Measurements from ENCODE around the gene CYP4A22. TPM values are rescaled to one million over a fixed set of nuclear protein-coding genes. Genes with fewer than 3 reads are reported as not detected.
A peak's percentile ranks its signal among the peaks of the same experiment; 100 is the strongest.

CYP4A22 gene
- total and polyA plus RNA-seq, 4 experiments from 2014 or later, result not detected

DNA sequence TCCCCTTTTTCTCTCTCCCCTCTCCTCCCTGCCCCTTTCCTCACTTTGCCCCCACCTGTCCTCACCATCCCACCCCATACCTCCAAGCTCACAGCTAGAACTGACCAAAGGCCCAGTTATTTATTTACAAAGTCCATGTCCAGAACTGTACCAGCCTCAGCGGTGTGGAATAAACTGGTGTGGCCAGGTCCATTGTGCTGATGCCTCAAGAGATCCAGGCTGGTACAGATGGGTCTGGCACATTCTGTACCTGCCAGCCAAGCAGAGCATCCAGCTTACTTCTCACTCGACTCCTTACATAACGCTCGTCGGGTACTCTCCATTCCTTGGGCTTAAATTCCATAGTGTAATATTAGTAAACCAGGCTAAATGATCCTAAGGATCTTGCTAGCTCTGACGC, 40.8 kb downstream of the CYP4A22 start:
- Mint-ChIP-seq H3K9me3 (peaks cover 0 to 4% (median 0%) of the 10 kb centered on the region in 8 donors), H3K4me1 (peaks cover 9 to 17% (median 13%) of the 10 kb centered on the region in 4 donors), H3K4me3 (no peak overlapping the region), H3K27ac (no peak overlapping the region), H3K27me3 (peaks cover 20 to 42% of the 10 kb centered on the region in 2 donors), H3K36me3 (no peaks in the 10 kb centered on the region)
- Histone ChIP-seq H3K27me3 (ENCODE audit: insufficient read depth, low read length) (peaks cover 10% of the 10 kb centered on the region), H3K4me3 (ENCODE audit: low read length in 2 of 2) (no peak overlapping the region), H3K9me3 (ENCODE audit: control insufficient read depth in 1 of 2, low read length in 2 of 2) (no peaks in the 10 kb centered on the region), H3K27ac (ENCODE audit: low read depth, low read length) (no peak overlapping the region), H3K4me1 (ENCODE audit: insufficient read depth, low read length) (peaks cover 7% of the 10 kb centered on the region), H3K36me3 (ENCODE audit: insufficient read depth, low read length) (no peaks in the 10 kb centered on the region)
- DNase-seq, result no peak
- ChIA-PET CTCF (ENCODE audit: partially characterized antibody) (interaction anchor here (1.2 to 12.3 kb wide), 11 partner anchors 13 to 550 kb away, joined by 3 to 169 read pairs (median 7); partner anchors contain the start of genes FOXD2 and PDZK1IP1), POLR2A (ENCODE audit: partially characterized antibody) (no interaction called here)
- intact Hi-C loops (cut with micrococcal nuclease), result loop anchor here (5.0 kb wide), 1 partner anchor 534 kb away; no protein-coding TSS in a partner anchor

DNA sequence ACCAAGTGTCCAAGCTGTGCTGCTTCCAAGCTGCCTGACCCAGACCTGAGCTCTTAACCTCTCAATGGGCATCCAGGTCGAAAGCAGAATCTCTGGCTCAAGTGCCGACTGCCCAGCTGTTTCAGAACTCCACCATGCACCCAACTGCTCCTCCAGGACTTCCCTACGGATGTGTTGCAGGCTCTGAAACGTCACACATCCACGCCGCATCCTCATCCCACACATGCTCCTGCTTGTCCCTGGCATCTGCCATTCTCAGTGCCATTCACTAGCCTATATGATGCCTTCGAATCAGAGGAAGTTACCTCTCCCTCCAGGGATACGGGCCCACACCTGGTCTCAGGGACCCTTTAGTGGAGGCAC, 41.4 kb downstream of the CYP4A22 start:
- intact Hi-C loops (cut with micrococcal nuclease), result loop anchor here (5.0 kb wide), 1 partner anchor 534 kb away; no protein-coding TSS in a partner anchor
- H3K27me3 ChIP-seq (ENCODE audit: insufficient read depth, low read length), result peaks cover 10% of the 10 kb centered on the region
- H3K4me1 ChIP-seq (ENCODE audit: insufficient read depth, low read length), result peaks cover 7% of the 10 kb centered on the region
- no peak overlapping the region for H3K27ac ChIP-seq (ENCODE audit: low read depth, low read length)
- H3K27ac Mint-ChIP-seq, result peak overlapping the region in 1 of 7 donors; percentile 66
- H3K4me3 ChIP-seq (ENCODE audit: low read length in 2 of 2), result no peak overlapping the region
- peak overlapping the region in 4 of 8 donors; percentile 15 to 88 (median 87) for H3K4me3 Mint-ChIP-seq
- POLR2A ChIA-PET (ENCODE audit: partially characterized antibody), result interaction anchor here (1.2 kb wide), 1 partner anchor 14 kb away, joined by 4 read pairs; no protein-coding TSS in a partner anchor
- H3K36me3 Mint-ChIP-seq, result no peaks in the 10 kb centered on the region
- H3K9me3 Mint-ChIP-seq, result peaks cover 0 to 1% (median 0%) of the 10 kb centered on the region in 8 donors
- no peak for DNase-seq
- peaks cover 9 to 17% (median 13%) of the 10 kb centered on the region in 4 donors for H3K4me1 Mint-ChIP-seq
- peaks cover 18 to 42% of the 10 kb centered on the region in 2 donors for H3K27me3 Mint-ChIP-seq
- no peaks in the 10 kb centered on the region for H3K9me3 ChIP-seq (ENCODE audit: control insufficient read depth in 1 of 2, low read length in 2 of 2)
- CTCF ChIA-PET (ENCODE audit: partially characterized antibody), result interaction anchor here (0.5 to 12.3 kb wide), 23 partner anchors 13 to 550 kb away, joined by 3 to 169 read pairs (median 6); partner anchors contain the start of genes FOXD2, PDZK1IP1 and STIL
- no peaks in the 10 kb centered on the region for H3K36me3 ChIP-seq (ENCODE audit: insufficient read depth, low read length)

GRCh38 chr1:47179017-47179987, 42.1 kb downstream of the CYP4A22 start:
- Histone ChIP-seq H3K27me3 (ENCODE audit: insufficient read depth, low read length) (peaks cover 10% of the 10 kb centered on the region), H3K27ac (ENCODE audit: low read depth, low read length) (no peak overlapping the region), H3K4me1 (ENCODE audit: insufficient read depth, low read length) (peaks cover 7% of the 10 kb centered on the region), H3K4me3 (ENCODE audit: low read length in 2 of 2) (peak overlapping the region; percentile 34 to 53), H3K9me3 (ENCODE audit: control insufficient read depth in 1 of 2, low read length in 2 of 2) (no peaks in the 10 kb centered on the region), H3K36me3 (ENCODE audit: insufficient read depth, low read length) (no peaks in the 10 kb centered on the region)
- CTCF ChIA-PET (ENCODE audit: partially characterized antibody), result interaction anchor here (0.5 to 12.3 kb wide), 25 partner anchors 12 to 549 kb away, joined by 3 to 169 read pairs (median 5); partner anchors contain the start of genes FOXD2, PDZK1IP1 and STIL
- Mint-ChIP-seq H3K4me1 (peaks cover 9 to 17% (median 13%) of the 10 kb centered on the region in 4 donors), H3K27ac (peak overlapping the region in 3 of 7 donors; percentile 32 to 75 (median 66)), H3K4me3 (peak overlapping the region; percentile 76 to 88 (median 86)), H3K36me3 (no peaks in the 10 kb centered on the region), H3K27me3 (peaks cover 15 to 40% of the 10 kb centered on the region in 2 donors), H3K9me3 (no peaks in the 10 kb centered on the region)
- POLR2A ChIA-PET (ENCODE audit: partially characterized antibody), result interaction anchor here (1.2 kb wide), 1 partner anchor 13 kb away, joined by 4 read pairs; no protein-coding TSS in a partner anchor
- DNase-seq, result peak; percentile 45 to 60 (median 58)
- intact Hi-C loops (cut with micrococcal nuclease), result loop anchor here (5.0 kb wide), 1 partner anchor 533 kb away; no protein-coding TSS in a partner anchor

DNA sequence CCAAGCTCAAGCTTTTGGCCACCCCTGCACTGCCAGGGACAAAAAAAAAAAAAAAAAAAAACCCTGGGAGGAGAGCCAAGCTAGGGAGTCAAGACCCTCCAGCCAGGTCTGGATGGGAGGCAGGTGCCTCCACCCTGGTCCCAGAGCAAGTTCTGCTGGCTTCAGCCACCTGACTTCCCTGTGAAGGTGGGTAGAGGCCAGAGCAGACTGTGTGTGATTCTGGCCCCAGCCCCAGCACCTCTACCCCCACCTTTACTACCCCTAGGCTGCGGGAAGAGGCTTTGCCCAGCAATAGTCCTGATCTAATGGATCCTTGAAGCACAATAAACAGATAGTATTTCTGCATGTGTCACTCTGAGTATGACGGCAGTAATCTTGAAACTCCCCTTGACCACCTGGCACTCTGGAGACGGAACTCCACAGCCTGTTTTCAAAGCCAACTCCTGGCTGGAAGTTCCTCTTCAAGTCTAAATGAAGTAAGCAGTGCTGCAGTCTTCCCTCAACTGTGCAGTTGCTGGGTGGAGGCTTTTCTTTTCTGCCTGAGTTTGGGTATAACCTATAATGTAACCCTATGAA, 42.8 kb downstream of the CYP4A22 start:
- ChIA-PET POLR2A (ENCODE audit: partially characterized antibody) (no interaction called here), CTCF (ENCODE audit: partially characterized antibody) (interaction anchor here (0.6 to 12.3 kb wide), 15 partner anchors 11 to 546 kb away, joined by 3 to 169 read pairs (median 7); partner anchors contain the start of genes FOXD2, PDZK1IP1 and STIL)
- Histone ChIP-seq H3K4me1 (ENCODE audit: insufficient read depth, low read length) (peaks cover 7% of the 10 kb centered on the region), H3K4me3 (ENCODE audit: low read length in 2 of 2) (no peak overlapping the region), H3K36me3 (ENCODE audit: insufficient read depth, low read length) (no peaks in the 10 kb centered on the region), H3K27me3 (ENCODE audit: insufficient read depth, low read length) (peaks cover 10% of the 10 kb centered on the region), H3K27ac (ENCODE audit: low read depth, low read length) (no peak overlapping the region), H3K9me3 (ENCODE audit: control insufficient read depth in 1 of 2, low read length in 2 of 2) (no peaks in the 10 kb centered on the region)
- peaks cover 9 to 16% (median 13%) of the 10 kb centered on the region in 4 donors for H3K4me1 Mint-ChIP-seq
- no peak overlapping the region for H3K27ac Mint-ChIP-seq
- H3K27me3 Mint-ChIP-seq, result peaks cover 15 to 42% of the 10 kb centered on the region in 2 donors
- DNase-seq, result no peak
- intact Hi-C loops (cut with micrococcal nuclease), result loop anchor here (5.0 kb wide), 1 partner anchor 532 kb away; no protein-coding TSS in a partner anchor
- no peaks in the 10 kb centered on the region for H3K9me3 Mint-ChIP-seq
- H3K4me3 Mint-ChIP-seq, result peak overlapping the region in 2 of 8 donors; percentile 41 to 67
- H3K36me3 Mint-ChIP-seq, result no peaks in the 10 kb centered on the region

- peaks cover 10 to 37% of the 10 kb centered on the region in 2 donors for H3K27me3 Mint-ChIP-seq
- H3K27ac Mint-ChIP-seq, result peak overlapping the region in 1 of 7 donors; percentile 81
These were observed 43.4 kb downstream of the CYP4A22 start for GRCh38 chr1:47180603-47181094.

DNA sequence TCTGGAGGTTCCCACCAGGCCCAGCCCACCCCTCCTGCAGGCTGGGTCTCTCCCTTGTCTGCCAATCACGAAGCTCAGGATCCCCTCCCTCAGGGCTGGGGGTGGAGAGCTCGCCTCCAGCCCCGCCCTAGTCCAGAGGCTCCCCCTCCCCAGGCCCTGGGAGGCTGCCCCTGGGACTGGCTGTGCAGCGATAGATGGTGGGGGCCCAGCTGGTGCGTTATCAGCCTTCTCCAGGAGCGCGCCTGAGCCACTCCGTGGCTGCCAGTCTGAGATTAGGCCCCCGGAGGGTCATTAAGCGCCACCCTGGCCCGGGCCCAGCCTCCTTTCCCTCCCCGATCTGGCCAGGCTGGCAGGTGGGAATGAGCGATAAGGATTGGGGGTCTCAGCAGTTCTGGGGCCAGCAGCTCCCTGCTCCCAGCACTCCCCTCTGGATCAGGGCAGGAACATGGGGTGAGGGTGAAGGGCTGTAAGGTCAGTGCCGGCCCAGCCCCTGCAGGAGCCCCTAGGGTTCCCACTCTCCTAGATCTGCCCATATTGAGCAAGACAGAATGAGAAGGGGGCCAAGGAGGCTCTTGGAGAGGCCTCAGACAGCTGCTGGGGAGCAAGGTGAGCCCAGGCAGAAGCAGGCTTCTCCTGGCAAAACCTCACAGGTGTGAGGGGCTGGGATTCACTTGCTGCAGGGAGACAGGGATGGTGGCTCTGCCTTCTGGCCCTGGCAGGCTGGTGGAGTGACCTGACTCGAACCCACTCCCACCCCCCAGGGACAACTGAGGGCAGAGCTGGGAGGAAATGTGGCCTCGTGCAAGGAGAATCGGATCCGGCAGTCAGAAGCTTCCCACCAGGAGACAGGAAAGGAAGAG, 44.1 kb downstream of the CYP4A22 start:
- Mint-ChIP-seq H3K36me3 (no peaks in the 10 kb centered on the region), H3K27me3 (peaks cover 9 to 31% of the 10 kb centered on the region in 2 donors), H3K4me3 (no peak overlapping the region), H3K27ac (peak overlapping the region in 1 of 7 donors; percentile 81), H3K4me1 (peaks cover 5 to 12% (median 8%) of the 10 kb centered on the region in 4 donors), H3K9me3 (no peaks in the 10 kb centered on the region)
- Histone ChIP-seq H3K9me3 (ENCODE audit: control insufficient read depth in 1 of 2, low read length in 2 of 2) (no peaks in the 10 kb centered on the region), H3K4me3 (ENCODE audit: low read length in 2 of 2) (no peak overlapping the region), H3K4me1 (ENCODE audit: insufficient read depth, low read length) (peaks cover 7% of the 10 kb centered on the region), H3K27me3 (ENCODE audit: insufficient read depth, low read length) (peaks cover 6% of the 10 kb centered on the region), H3K36me3 (ENCODE audit: insufficient read depth, low read length) (no peaks in the 10 kb centered on the region), H3K27ac (ENCODE audit: low read depth, low read length) (no peak overlapping the region)
- ChIA-PET POLR2A (ENCODE audit: partially characterized antibody) (no interaction called here), CTCF (ENCODE audit: partially characterized antibody) (interaction anchor here (1.0 to 12.3 kb wide), 3 partner anchors 10 to 81 kb away, joined by 3 to 169 read pairs (median 4); partner anchors contain the start of gene PDZK1IP1)
- intact Hi-C loops (cut with micrococcal nuclease), result no loop called here
- DNase-seq, result no peak

More at GRCh38 chr1:47180603-47181094, 43.4 kb downstream of the CYP4A22 start:
- no peak for DNase-seq
- Mint-ChIP-seq H3K4me1 (peaks cover 5 to 14% (median 8%) of the 10 kb centered on the region in 4 donors), H3K9me3 (no peaks in the 10 kb centered on the region), H3K4me3 (peak overlapping the region in 1 of 8 donors; percentile 67), H3K36me3 (no peaks in the 10 kb centered on the region)
- CTCF ChIA-PET (ENCODE audit: partially characterized antibody), result interaction anchor here (1.0 to 12.3 kb wide), 2 partner anchors 11 to 82 kb away, joined by 3 to 169 read pairs; partner anchors contain the start of gene PDZK1IP1
- intact Hi-C loops (cut with micrococcal nuclease), result no loop called here
- POLR2A ChIA-PET (ENCODE audit: partially characterized antibody), result no interaction called here
- no peak overlapping the region for H3K27ac ChIP-seq (ENCODE audit: low read depth, low read length)
- H3K27me3 ChIP-seq (ENCODE audit: insufficient read depth, low read length), result peaks cover 7% of the 10 kb centered on the region
- no peaks in the 10 kb centered on the region for H3K36me3 ChIP-seq (ENCODE audit: insufficient read depth, low read length)
- no peak overlapping the region for H3K4me3 ChIP-seq (ENCODE audit: low read length in 2 of 2)
- H3K4me1 ChIP-seq (ENCODE audit: insufficient read depth, low read length), result peaks cover 7% of the 10 kb centered on the region
- no peaks in the 10 kb centered on the region for H3K9me3 ChIP-seq (ENCODE audit: control insufficient read depth in 1 of 2, low read length in 2 of 2)

Measured in CD4-positive, alpha-beta memory T cell (primary cell).